Measurements from ENCODE around the gene PRDM15. TPM values are rescaled to one million over a fixed set of nuclear protein-coding genes. Genes with fewer than 3 reads are reported as not detected.

Gene PRDM15
- total and polyA plus RNA-seq, 2 experiments from 2014 or later, result 2.3 to 6.4 TPM

GRCh38 chr21:41805643-41806042 lies 73.5 kb downstream of the PRDM15 start:
- Histone ChIP-seq H3K27ac (no peak overlapping the region), H3K27me3 (no peaks in the 10 kb centered on the region), H3K9me3 (ENCODE audit: low read depth) (no peaks in the 10 kb centered on the region), H3K36me3 (no peaks in the 10 kb centered on the region), H3K4me3 (no peak overlapping the region), H3K4me1 (ENCODE audit: low read depth) (no peaks in the 10 kb centered on the region)
- no peak for DNase-seq (ENCODE audit: low read depth in 1 of 2, low spot score in 1 of 2)
- TF ChIP-seq CTCF (IDR thresholded peaks at IDR 0.05; ENCODE audit: low read depth, low read length), result no peak

- Histone ChIP-seq H3K36me3 (no peaks in the 10 kb centered on the region), H3K4me3 (no peak overlapping the region), H3K27ac (no peak overlapping the region), H3K27me3 (no peaks in the 10 kb centered on the region), H3K4me1 (ENCODE audit: low read depth) (no peaks in the 10 kb centered on the region), H3K9me3 (ENCODE audit: low read depth) (no peaks in the 10 kb centered on the region)
- DNase-seq (ENCODE audit: low read depth in 1 of 2, low spot score in 1 of 2), result no peak
- no peak for TF ChIP-seq CTCF (IDR thresholded peaks at IDR 0.05; ENCODE audit: low read depth, low read length)
Observed at GRCh38 chr21:41805038-41805437, 74.1 kb downstream of the PRDM15 start.

GRCh38 chr21:41804381-41804780 lies 74.8 kb downstream of the PRDM15 start:
- Histone ChIP-seq H3K36me3 (no peaks in the 10 kb centered on the region), H3K4me1 (ENCODE audit: low read depth) (no peaks in the 10 kb centered on the region), H3K27me3 (no peaks in the 10 kb centered on the region), H3K4me3 (no peak overlapping the region), H3K9me3 (ENCODE audit: low read depth) (no peaks in the 10 kb centered on the region), H3K27ac (no peak overlapping the region)
- no peak for DNase-seq (ENCODE audit: low read depth in 1 of 2, low spot score in 1 of 2)
- no peak for TF ChIP-seq CTCF (IDR thresholded peaks at IDR 0.05; ENCODE audit: low read depth, low read length)

- no peaks in the 10 kb centered on the region for H3K9me3 ChIP-seq (ENCODE audit: low read depth)
- no peaks in the 10 kb centered on the region for H3K36me3 ChIP-seq
- DNase-seq (ENCODE audit: low read depth in 1 of 2, low spot score in 1 of 2), result no peak
- H3K27me3 ChIP-seq, result no peaks in the 10 kb centered on the region
- no peak for TF ChIP-seq CTCF (IDR thresholded peaks at IDR 0.05; ENCODE audit: low read depth, low read length)
- no peak overlapping the region for H3K27ac ChIP-seq
- no peaks in the 10 kb centered on the region for H3K4me1 ChIP-seq (ENCODE audit: low read depth)
- no peak overlapping the region for H3K4me3 ChIP-seq
Observed at GRCh38 chr21:41803316-41803715, 75.8 kb downstream of the PRDM15 start.

- no peaks in the 10 kb centered on the region for H3K36me3 ChIP-seq
Observed at GRCh38 chr21:41802684-41803083, 76.5 kb downstream of the PRDM15 start.

More at GRCh38 chr21:41802684-41803083, 76.5 kb downstream of the PRDM15 start:
- Histone ChIP-seq H3K4me3 (no peak overlapping the region), H3K9me3 (ENCODE audit: low read depth) (no peaks in the 10 kb centered on the region), H3K27ac (no peak overlapping the region), H3K27me3 (no peaks in the 10 kb centered on the region), H3K4me1 (ENCODE audit: low read depth) (no peaks in the 10 kb centered on the region)
- TF ChIP-seq CTCF (IDR thresholded peaks at IDR 0.05; ENCODE audit: low read depth, low read length), result no peak
- peak in 1 of 2 donors; percentile 12 for DNase-seq (ENCODE audit: low read depth in 1 of 2, low spot score in 1 of 2)

Measured in cardiac muscle cell (in vitro differentiated cells and primary cell).